Fibroblast of skin of scalp (primary cell): ENCODE measurements around the gene TLE4.

ENCODE experiments used
- DNase-seq: peaks from one replicate; pipeline ENCODE4 v3.0.0-alpha.2; 2013

Gene TLE4

DNA sequence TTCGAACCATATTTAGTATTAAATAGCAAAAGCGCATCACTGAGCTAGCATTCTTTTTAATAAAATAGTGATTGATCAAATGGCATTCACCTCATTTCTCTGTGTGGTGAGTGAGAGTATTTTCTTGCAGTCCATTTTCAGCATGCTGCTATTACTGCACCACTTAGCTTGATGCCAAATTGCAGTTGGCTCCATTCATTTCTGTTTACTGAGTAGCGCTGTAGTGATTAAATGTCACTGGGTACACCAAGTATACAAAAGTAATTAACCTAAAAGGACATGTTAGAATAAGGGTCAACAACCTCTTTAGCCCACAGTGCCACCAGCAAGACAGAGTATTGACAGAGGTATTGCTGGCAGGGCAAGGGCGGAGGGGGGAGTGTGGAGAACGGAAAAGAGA, 122.0 kb downstream of the TLE4 start:
- no peak for DNase-seq

DNA sequence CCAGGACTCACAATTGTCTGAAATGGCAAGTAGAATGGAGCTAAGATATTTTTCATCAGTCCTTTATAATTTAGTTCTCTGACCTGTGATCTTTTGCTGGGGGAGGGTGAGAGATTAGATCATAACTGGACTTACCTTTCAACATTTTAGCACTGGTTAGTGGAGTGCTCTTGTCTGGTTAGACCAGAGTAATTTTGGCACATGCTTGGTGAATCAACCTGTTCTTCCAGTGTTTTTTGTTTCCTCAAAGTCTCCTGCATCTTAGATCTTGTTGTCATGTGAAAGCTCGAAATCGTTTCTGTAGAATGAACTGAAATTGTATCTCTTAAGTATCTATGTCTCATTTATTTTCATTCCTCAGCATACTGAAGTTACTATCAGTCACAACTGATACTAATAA, 122.4 kb downstream of the TLE4 start:
- no peak for DNase-seq

DNA sequence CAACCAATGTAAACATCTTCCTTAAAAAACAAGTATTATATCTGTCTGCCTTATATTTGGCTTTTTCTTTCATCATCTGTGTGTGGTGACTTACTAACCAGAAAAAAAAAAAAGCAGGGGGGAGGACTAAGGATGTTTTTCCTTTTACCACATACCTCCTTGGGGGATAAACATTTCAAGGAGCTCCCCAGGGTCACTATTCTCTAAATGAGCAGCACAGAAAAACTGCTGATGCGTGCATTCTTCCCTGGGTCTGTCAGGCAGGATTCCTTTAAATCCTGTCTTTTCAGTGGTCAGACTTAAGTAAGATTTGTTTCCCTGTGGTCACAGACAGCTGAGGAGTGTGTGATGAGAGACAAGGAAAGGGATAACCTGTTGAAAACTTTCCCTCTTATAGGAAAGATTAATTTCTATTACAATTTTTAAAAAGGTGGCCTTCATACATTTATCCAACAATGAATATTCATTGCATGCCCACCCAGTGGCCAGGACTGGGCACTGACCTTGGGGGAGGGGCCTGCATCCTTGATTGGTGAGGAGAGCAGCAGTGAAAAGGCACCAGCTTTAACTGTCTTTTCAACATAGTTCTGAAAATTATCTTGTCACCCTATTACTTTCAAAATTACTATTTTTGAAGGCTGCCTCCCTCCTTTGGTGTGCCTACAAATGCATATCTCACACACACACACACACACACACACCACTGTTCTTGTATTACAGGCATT, 123.1 kb downstream of the TLE4 start:
- DNase-seq, result peak; percentile 97

DNA sequence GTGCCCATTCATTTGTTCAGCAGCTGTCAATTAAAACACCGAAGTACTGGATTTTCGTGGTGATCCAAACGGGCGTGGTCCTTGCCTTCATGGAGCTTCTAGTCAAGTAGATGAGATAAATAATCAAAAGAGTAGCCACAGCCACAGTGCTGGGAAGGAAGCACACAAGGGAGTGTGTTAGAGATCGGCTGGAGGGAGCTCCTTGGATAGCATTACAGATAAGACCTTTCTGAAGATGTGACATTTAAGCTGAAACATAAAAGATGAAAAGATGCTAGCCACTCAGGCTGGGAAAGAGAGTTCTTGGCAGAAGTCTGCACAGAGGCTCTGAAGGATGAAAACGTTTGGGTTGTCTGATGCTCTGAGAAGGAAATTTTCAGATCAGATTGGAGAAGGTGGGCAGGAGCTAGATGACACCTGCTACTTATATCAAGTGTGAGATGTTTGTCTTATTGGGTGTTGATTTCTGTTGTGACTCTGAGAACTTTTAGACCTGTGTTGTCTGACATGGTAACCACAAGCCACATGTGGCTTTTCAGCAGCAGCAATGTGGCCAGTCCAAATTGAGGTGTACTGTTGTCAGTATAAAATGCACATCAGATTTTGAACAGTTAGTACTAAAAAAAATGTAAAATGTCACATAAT, 123.9 kb downstream of the TLE4 start:
- no peak for DNase-seq

DNA sequence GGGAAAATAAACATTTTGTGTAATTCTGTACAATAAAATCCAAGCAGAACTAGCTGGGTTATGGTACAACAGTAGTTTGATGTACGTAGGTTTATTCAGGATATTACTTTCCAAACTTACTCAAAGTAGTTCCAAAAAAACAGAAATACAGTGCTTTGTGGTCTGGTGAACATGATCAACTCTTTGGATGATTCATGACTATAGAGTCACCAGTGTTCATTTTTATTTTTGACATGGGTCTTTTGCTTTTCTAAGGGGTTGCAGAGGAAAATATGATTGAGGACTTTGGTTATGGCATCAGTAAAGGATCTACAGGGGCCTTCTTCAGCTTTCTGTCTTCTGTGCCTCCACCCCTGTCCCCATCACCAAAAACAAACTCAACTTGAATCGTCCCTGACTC, 127.2 kb downstream of the TLE4 start:
- DNase-seq, result no peak

DNA sequence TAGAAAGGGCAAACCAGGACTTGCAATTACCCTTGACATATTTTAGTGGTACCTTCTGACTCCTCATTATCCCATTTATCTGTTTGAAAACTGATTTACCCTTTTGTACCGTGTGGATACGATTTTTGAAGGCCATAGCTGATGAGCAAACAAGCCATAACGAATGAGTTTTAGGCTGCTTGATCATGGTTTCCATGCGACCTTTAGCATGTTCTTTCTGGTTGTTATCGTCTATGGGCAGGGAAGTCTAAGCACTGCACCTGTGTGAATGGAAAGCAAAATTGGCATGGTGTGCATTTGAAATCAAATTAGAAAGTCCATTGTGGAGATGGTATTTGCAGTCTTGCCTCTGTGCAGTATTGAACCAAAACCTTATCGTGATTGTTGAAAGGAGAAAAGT, 127.7 kb downstream of the TLE4 start:
- no peak for DNase-seq

DNA sequence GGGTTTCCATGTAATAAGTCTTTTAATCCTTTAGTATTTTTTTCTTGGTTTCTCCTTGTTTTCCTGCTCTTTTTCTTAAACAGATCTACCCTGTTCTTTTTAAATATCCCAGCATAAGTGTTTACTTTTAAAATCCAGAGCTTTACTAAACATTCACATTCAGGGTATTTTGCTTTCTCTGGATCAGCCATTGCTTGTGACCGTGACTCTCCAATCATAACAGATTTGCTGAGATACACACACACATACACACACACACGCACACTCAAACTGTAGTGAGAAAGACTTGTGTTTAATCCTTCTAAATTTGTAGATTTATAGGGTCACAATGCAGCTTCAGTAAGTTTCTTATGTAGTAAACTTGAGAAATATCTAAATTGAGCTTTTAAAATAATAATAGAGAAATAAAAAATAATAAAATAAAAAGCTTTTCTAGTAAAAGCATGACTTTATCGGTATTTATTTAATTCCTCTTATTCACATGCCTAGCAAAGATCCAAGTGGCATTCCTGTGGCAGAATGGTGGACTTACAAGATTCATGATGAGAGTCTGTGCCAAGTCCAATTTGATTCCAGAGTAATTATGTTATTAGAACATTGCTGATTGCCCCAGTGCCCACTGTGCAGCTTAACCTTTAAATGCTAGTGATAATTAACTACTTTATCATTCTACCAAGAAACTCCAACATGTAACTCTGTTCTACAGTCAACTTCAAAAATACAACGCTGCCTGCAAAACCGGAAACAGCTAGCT, 129.0 kb downstream of the TLE4 start:
- no peak for DNase-seq

DNA sequence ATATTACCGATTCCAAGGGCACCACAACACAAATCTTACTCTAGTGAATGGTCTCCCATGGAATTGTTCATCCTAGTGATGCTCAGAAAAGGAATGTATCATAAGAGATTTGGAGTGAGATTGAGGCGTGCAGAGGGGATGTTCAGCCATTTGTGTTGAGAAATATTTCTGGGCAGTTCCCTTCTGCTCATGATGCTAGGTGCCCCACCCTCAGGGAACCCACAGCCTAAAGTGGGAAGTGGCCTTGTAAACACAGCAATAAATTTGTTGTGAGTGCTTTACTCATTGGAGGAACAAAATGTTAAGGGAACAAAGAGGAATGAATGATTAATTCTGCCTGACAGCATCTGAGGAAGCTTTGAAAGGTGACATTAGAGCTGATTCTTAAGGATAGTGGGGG, 129.9 kb downstream of the TLE4 start:
- no peak for DNase-seq

DNA sequence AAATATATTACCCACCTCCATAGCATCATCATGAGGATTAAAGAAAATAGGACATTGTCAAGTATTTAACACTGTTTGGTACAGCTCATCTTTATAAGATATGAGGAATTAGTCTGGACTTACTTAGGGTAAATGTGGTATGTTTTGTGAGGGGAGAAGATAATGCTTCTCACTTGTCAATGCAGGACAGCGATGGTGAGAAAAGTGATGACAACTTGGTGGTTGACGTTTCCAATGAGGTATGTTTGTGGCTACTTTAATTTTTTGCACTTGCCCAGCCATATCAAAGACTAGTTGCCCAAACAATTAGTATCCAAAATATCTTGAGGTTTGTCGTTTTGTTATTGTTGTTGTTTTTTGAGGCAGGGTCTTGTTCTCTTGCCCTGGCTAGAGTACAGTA, 133.9 kb downstream of the TLE4 start:
- DNase-seq, result no peak

DNA sequence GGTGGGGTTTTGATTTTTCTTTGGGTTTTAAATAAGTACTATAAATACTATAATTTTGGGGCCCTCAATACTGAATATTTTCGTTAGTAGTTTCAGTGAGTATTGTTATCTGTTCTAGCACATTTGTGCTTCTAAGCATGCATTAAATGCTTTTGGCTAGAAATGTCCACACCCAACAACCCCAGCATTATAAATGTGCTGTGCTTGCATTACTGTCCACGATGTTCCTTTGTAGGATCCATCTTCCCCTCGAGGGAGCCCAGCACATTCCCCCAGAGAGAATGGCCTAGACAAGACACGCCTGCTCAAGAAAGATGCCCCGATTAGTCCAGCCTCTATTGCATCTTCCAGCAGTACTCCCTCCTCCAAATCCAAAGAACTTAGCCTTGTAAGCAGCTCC, 134.7 kb downstream of the TLE4 start:
- DNase-seq, result no peak

DNA sequence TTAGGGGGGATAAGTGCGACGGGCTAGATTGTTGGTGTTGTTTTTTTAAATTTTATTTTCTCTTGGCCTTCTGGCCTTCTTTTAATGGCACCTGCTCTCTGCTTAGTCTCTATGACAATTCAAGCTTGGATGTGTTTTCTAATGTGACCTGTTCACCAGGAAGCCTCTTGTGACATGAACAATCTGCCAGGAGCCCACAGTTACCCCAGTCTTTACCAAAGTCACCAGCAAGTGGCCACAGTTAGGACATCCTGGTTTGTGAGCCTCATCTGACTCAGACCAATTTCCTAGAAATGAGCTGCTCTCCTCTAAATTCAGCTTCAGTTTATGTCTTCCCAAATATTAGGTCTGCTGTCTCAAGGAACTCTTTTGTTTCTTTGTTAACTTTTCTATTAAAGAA, 135.8 kb downstream of the TLE4 start:
- DNase-seq, result no peak

DNA sequence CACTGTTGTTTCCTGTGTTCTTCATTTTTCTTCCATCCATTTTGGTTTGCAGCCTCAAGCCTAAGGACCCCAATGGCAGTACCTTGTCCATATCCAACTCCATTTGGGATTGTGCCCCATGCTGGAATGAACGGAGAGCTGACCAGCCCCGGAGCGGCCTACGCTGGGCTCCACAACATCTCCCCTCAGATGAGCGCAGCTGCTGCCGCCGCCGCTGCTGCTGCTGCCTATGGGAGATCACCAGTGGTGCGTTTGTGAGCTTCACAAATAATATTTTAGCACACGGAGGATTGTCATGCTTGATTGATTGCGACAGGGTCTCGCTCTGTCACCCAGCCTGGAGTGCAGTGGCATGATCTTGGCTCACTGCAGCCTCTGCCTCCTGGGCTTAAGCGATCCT, 136.8 kb downstream of the TLE4 start:
- no peak for DNase-seq

DNA sequence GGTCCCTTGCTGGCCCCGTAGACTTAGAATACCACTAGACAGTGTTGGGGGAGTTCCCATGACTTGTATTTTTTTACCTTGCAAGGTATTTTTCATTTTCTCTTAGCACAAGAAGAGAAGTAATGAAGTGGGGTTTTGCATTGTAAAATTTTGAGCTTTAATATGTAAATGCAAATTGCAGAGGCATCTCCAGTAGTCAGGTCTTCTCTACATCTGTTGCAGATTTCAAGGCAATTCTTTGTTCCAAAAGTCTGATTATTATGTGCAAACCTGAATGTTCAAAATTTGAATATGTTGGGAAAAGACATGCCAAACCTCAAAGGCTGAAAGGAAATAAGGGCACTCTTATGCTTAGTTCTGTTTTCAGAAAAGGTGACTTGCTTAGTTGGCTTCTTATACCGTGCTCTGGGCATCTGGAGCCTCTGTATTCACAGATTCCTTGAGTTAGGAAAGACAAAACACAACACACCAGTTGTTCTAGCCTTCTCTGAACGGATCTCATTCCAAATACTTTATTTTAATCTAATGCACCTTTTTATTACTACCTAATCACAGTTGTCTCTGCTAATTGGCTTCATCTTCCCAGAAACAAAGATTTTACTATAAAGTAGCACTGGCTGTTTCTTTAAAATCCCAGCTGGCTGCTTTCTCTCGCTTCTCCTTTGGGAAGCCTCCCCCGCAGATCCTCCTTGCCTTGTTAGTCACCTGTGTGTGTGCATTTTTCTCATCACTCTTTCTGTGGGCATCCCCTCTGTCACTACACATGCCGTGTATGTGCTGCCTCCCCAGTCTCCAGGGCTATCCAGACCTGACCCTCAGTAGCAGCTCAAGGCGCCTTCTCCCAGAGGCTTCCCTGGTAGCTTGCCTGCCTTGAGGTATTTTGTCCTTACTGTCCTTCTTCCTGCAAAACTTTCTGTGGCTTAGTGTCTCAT, 138.2 kb downstream of the TLE4 start:
- no peak for DNase-seq

DNA sequence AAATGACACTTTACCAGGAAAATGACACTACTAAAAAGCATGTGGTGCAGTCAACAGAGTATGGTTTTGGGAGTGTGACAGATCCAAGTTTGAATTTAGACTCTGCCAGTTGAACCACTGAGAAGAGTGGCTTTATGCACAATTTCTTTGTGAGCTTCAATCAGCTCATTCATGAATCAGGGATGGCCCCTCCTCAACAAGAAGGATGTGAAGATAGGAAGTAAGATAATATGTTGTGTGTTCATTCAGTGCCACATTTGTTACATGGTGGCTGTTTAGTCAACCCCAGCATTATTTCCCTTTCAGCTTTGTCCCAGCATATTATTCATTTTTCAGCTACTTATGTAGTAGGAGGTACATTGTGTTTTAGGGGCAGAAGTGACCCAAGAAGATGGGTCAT, 140.1 kb downstream of the TLE4 start:
- DNase-seq, result no peak

DNA sequence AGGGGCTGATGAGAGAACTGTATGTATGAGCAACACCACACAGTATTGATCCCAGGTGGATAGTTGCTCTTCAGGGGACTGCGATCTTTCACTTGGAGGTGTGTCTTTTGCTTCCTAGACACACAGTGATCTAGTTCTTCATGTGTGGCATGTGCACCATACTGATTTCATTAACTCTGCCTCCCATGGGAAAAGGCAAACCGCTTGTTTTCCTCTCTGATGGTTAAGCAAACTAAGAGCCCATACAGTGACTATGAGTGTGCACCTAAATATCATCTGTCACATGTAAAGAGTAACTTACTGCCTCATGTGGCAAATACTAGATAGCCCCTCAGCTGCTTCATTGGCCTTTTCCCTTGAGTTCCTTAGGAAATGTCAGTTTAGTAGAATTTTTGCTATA, 147.3 kb downstream of the TLE4 start:
- peak; percentile 61 for DNase-seq

DNA sequence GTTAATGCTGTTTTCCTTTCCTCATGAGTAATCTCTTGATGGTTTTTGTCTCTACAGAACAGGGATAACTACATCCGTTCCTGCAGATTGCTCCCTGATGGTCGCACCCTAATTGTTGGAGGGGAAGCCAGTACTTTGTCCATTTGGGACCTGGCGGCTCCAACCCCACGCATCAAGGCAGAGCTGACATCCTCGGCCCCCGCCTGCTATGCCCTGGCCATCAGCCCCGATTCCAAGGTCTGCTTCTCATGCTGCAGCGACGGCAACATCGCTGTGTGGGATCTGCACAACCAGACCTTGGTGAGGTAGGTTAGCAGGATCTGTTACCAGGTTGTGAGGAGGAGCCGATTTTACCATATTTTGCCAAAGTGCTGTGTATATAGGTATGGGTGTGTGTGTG, 148.2 kb downstream of the TLE4 start:
- DNase-seq, result no peak

DNA sequence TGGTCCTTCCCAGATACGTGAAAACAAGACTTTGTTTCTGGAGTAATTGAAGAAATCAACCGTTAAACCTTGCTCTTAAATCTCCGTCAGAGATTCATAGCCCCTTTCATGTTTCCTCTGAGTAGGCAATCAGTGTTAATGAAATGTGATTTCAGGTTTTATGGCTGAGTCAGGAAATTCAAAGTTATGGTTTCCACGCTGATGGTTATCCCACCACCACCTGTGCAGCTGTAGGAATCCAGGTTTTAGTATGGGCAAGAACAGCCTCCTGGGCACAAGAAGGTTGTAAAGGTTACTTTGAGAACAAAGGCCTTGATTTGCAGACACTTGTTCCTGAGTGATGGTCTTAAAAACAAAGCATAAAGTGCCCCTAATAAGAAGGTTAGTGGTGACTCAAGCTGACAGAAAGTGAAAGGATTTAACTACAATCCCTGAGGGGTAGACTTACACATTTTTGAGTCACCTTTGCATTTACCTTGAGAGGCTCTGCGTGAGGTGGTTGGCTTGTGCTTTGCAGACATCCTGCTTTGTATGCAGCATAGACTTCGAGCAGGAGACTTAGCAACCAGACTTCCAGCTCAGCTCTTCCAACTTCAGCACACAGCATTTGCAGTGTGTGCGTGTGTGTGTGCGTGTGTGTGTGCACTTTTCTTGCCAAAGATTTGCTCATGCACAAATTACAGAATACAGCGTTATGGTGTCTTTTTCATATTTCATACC, 159.6 kb downstream of the TLE4 start:
- no peak for DNase-seq

DNA sequence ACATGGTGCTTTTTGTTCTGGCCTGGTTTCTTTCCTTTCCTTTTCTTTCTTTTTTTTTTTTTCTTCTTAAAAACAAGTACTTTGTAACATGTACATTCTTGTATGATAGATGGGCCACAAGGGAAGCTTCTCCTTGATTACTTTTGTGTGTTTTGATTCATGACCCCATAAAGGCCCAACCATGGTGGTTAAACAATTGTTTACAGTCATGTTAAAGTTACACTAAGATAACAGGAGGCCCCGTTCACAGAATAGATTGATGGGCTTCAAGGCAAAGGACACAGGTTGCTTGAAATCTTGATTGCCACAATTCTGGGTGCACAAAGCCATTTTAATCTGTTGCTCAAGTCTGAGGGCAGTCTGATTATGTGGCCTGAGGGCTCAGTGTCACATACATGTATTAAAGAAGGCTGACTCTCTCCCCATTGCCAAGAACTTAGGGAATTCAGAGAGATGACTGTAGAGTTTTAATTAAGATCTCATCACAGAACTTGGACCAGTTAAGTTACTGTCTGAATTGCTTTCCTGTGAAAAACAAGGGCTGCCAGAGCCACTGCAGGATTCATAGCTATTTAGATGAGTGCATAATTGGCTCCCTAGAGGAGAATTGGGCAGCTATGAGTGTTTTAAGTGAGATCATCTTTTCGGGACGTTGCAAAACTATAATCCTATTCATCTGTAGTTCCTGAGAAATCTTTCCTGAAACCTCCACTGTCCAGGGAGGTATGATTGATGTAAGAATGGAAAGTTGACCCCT, 163.4 kb downstream of the TLE4 start:
- DNase-seq, result no peak

DNA sequence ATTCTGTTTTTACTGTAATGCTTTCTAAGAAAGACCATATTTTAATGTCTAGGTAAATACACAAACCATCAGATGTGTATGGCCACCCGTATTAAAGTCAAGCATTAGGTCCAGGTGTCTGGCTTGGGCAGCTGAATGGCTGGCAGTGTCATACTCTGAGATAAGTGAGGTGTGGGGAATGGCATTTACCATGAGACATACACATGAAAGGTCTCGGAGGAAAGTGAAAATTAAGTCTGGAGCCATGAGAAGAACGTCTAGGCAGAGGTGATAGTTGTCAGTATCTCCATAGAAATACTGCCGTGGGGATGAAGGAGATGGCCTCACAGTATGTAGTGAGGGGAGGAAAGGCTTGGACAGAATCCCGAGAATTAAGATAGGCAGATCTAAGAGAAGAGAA, 164.3 kb downstream of the TLE4 start:
- no peak for DNase-seq

DNA sequence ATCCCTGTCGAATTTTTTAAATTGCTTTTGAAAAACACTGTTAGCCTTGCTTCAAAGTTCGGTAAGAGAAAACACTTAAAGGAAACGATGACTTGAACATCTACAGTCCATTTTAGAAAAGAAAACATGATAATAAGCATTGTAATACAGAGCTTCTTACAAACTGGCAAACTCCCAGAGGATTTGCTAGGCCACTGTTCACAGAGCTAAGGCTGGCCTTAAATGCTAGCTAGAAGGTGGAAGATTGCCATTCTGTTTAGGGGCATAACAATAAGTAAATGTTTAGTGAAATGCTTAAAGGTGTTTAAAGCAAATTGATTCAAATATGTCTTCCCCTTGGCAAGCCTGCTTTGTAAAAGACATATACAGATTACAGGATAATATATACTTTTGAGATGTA, 169.6 kb downstream of the TLE4 start:
- DNase-seq, result no peak

DNA sequence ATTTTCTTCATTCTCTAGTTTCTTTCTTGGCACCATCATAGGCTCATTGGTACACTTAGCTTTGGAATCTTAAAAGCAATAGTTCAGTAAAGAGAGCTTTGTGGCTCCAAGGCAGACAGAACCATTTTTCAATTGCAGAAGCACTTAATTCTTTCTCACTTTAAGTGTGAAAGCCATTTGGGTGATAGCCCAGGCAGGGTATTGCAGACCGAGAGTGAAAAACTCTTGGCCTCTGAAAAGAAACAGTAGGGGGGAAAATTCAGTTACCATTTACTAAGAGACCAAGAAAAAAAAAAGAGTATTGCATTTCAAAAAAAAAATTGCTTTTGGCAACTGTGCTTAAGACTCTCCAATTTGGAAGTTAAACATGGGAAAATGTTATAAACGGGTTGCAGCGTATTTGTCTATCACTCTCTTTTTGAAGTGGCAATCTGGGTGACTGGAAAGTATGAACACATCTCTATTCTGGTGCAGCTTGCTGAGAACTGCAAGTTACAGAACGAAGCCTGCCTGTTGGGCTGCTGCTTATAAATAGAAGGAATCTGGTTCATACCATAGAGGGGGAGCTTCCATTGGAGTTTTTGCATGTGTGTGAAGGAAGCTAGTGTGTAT, 170.5 kb downstream of the TLE4 start:
- DNase-seq, result peak; percentile 12
